ENCODE results near the gene ARHGEF17.
A peak's percentile ranks its signal among the peaks of the same experiment; 100 is the strongest.

The ARHGEF17 gene

DNA sequence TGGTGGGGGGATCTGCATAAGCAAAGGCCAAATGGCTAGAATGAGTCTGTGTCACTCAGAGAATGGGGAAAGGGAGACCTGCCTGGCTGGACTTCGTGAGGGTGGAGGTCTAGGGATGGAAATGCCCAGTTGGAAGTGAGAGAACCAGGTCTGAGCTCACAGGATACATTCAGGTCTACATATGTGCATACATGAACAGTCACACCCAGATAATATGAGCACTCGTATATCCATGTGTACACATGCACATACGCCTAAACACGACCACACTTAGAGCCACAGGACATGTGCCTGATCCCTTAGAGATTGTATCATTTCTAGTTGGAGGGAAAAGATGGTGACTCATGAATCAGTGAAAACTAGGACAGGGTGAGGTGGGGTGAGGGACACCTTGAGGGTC, 47.0 kb downstream of the ARHGEF17 start:
- no peaks in the 10 kb centered on the region for H3K27me3 ChIP-seq (ENCODE audit: control insufficient read depth, insufficient read depth, low read length)
- peaks cover 18% of the 10 kb centered on the region for H3K4me1 ChIP-seq
- no peak overlapping the region for H2AFZ ChIP-seq
- no peak overlapping the region for H3K4me3 ChIP-seq (ENCODE audit: low read depth, low read length)
- H3K9me3 ChIP-seq (ENCODE audit: control insufficient read depth, low read length), result no peaks in the 10 kb centered on the region
- no peak overlapping the region for H3K4me2 ChIP-seq (ENCODE audit: low read length)
- H3K79me2 ChIP-seq, result peaks cover 5% of the 10 kb centered on the region
- TF ChIP-seq, protein P1, sequence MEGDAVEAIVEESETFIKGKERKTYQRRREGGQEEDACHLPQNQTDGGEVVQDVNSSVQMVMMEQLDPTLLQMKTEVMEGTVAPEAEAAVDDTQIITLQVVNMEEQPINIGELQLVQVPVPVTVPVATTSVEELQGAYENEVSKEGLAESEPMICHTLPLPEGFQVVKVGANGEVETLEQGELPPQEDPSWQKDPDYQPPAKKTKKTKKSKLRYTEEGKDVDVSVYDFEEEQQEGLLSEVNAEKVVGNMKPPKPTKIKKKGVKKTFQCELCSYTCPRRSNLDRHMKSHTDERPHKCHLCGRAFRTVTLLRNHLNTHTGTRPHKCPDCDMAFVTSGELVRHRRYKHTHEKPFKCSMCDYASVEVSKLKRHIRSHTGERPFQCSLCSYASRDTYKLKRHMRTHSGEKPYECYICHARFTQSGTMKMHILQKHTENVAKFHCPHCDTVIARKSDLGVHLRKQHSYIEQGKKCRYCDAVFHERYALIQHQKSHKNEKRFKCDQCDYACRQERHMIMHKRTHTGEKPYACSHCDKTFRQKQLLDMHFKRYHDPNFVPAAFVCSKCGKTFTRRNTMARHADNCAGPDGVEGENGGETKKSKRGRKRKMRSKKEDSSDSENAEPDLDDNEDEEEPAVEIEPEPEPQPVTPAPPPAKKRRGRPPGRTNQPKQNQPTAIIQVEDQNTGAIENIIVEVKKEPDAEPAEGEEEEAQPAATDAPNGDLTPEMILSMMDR (IDR thresholded peaks at IDR 0.05), result no peak
- no peaks in the 10 kb centered on the region for H3K36me3 ChIP-seq (ENCODE audit: control insufficient read depth, insufficient read depth, low read length)
- H3K9ac ChIP-seq, result no peak overlapping the region
- no peak overlapping the region for H3K27ac ChIP-seq

DNA sequence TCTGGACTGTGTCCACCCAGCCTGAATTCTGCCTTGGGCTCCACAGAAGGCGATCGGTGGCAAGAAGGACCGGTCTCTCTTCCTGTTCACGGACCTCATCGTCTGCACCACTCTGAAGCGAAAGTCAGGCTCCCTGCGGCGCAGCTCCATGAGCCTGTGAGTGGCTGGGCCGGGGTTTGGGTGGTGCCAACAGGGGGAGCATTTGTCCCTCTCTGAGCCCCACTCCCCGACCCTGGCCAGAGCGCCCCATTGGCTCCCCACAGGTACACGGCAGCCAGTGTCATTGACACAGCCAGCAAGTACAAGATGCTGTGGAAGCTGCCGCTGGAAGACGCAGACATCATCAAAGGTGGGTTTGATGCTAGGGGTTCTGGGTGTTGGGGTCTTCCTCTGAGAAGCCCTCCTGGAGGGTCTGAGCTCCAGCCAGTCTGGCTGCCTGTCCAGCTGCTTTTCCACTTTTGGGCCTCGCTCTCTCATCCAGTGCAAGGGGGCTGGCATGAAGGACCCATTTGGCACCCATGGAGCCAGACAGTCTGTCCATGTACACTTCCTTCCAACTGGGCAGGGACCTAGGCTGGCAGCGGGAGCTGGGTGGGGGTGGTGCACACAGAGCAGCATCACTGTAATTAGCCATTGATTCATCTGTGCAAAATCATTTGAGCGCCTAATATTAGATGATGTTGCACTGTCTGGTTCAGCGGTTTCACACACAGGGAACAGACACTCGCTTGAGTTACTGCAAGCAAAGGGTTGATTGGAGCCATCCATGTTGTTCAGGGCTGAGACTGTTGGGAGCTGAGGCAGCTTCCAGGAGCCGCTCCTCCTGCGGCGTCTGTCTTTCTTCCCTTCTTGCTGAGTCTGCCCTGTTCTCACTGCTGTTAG, 49.1 kb downstream of the ARHGEF17 start:
- Histone ChIP-seq H3K4me3 (ENCODE audit: low read depth, low read length) (no peak overlapping the region), H3K27me3 (ENCODE audit: control insufficient read depth, insufficient read depth, low read length) (no peaks in the 10 kb centered on the region), H3K27ac (peak overlapping the region; percentile 83), H3K36me3 (ENCODE audit: control insufficient read depth, insufficient read depth, low read length) (no peaks in the 10 kb centered on the region), H3K9ac (no peak overlapping the region), H3K79me2 (peaks cover 5% of the 10 kb centered on the region), H3K4me1 (peaks cover 18% of the 10 kb centered on the region), H2AFZ (no peak overlapping the region), H3K4me2 (ENCODE audit: low read length) (no peak overlapping the region), H3K9me3 (ENCODE audit: control insufficient read depth, low read length) (no peaks in the 10 kb centered on the region)
- TF ChIP-seq, protein P1 (IDR thresholded peaks at IDR 0.05), result no peak

DNA sequence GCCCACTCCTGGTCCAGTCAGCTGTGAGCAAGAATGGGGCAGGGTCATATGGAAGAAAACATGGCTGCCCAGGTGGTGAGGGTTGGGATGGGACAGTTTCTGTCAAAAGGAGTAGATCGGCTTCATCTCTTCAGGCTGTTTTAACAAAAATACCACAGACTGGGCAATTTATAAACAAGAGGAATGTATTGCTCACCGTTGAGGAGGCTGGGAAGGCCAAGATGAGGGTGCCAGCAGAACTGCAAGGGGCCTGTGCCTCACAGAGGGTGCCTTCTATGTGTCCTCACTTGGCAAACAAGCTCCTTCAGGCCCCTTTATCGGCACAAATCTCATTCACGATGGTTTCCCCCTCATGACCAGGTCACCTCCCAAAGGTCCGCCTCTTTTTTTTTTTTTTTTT, 50.0 kb downstream of the ARHGEF17 start:
- Histone ChIP-seq H3K79me2 (no peaks in the 10 kb centered on the region), H3K4me2 (ENCODE audit: low read length) (no peak overlapping the region), H3K9me3 (ENCODE audit: control insufficient read depth, low read length) (no peaks in the 10 kb centered on the region), H3K27ac (peak overlapping the region; percentile 83), H2AFZ (no peak overlapping the region), H3K9ac (no peak overlapping the region), H3K27me3 (ENCODE audit: control insufficient read depth, insufficient read depth, low read length) (no peaks in the 10 kb centered on the region), H3K4me3 (ENCODE audit: low read depth, low read length) (no peak overlapping the region), H3K36me3 (ENCODE audit: control insufficient read depth, insufficient read depth, low read length) (no peaks in the 10 kb centered on the region), H3K4me1 (peaks cover 18% of the 10 kb centered on the region)
- TF ChIP-seq, protein P1 (IDR thresholded peaks at IDR 0.05), result no peak

DNA sequence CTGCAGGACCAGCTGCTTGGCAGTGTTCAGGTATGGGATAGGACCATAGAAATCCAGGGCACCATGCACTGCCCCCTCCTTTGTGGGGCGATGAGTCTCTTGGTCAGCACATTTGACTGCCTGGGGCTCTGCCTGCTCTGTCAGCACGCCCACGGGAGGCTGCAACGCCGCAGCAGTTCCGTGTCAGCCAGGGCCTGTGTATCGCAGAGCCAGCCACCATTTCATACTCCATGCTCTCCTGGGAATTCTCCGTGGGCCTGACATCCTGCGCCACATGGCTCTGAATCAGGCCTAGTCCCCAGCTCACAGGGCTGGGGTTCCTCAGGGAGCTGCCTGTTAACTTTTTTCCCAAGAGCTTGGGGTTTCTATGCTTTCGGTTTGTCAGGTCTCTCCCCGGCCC, 51.3 kb downstream of the ARHGEF17 start:
- H3K4me1 ChIP-seq, result peaks cover 18% of the 10 kb centered on the region
- H3K27me3 ChIP-seq (ENCODE audit: control insufficient read depth, insufficient read depth, low read length), result no peaks in the 10 kb centered on the region
- H3K4me2 ChIP-seq (ENCODE audit: low read length), result no peak overlapping the region
- no peak overlapping the region for H3K4me3 ChIP-seq (ENCODE audit: low read depth, low read length)
- no peaks in the 10 kb centered on the region for H3K79me2 ChIP-seq
- H3K9me3 ChIP-seq (ENCODE audit: control insufficient read depth, low read length), result no peaks in the 10 kb centered on the region
- H3K9ac ChIP-seq, result no peak overlapping the region
- TF ChIP-seq, protein P1 (IDR thresholded peaks at IDR 0.05), result no peak
- H2AFZ ChIP-seq, result peak overlapping the region; percentile 53
- H3K27ac ChIP-seq, result peak overlapping the region; percentile 83
- no peaks in the 10 kb centered on the region for H3K36me3 ChIP-seq (ENCODE audit: control insufficient read depth, insufficient read depth, low read length)

Data from parathyroid adenoma (tissue), 2 donors.